ENCODE results near the gene EID2.

- TF ChIP-seq SUZ12 (IDR thresholded peaks at IDR 0.05; ENCODE audit: extremely low read depth, insufficient read depth, insufficient read length) (no peak), ZNF274 (IDR thresholded peaks at IDR 0.05; ENCODE audit: low read depth, low read length) (no peak), YY1 (IDR thresholded peaks at IDR 0.05; ENCODE audit: insufficient read depth, insufficient read length) (no peak)
These were observed 50.2 kb downstream of the EID2 start for GRCh38 chr19:39489756-39490155.
